ENCODE measurements around the gene APOL6.
A peak's percentile ranks its signal among the peaks of the same experiment; 100 is the strongest.

The APOL6 gene

GRCh38 chr22:35627267-35628041 lies 20.8 kb upstream of the APOL6 start:
- Histone ChIP-seq H3K4me3 (peak overlapping the region; percentile 56 to 73), H3K36me3 (no peaks in the 10 kb centered on the region), H3K4me1 (peaks cover 0 to 38% (median 25%) of the 10 kb centered on the region in 4 donors), H3K27me3 (no peaks in the 10 kb centered on the region), H3K9me3 (no peaks in the 10 kb centered on the region), H3K27ac (peak overlapping the region; percentile 82 to 88)
- TF ChIP-seq CTCF (IDR thresholded peaks at IDR 0.05) = peak; percentile 42 to 60
- peak; percentile 87 to 91 for DNase-seq
- intact Hi-C loops (cut with DNase I; ENCODE audit: low total_unique reads) = loop anchor here (5.0 kb wide), 3 partner anchors 110 to 495 kb away; no protein-coding TSS in a partner anchor

- Histone ChIP-seq H3K36me3 (no peaks in the 10 kb centered on the region), H3K27me3 (no peaks in the 10 kb centered on the region), H3K27ac (peak overlapping the region; percentile 61 to 82), H3K9me3 (no peaks in the 10 kb centered on the region), H3K4me1 (peaks cover 0 to 28% (median 16%) of the 10 kb centered on the region in 4 donors), H3K4me3 (no peak overlapping the region)
- intact Hi-C loops (cut with DNase I; ENCODE audit: low total_unique reads) = loop anchor here (5.0 kb wide), 3 partner anchors 109 to 494 kb away; no protein-coding TSS in a partner anchor
- TF ChIP-seq CTCF (IDR thresholded peaks at IDR 0.05) = no peak
- DNase-seq = no peak
Measured at GRCh38 chr22:35628732-35629131, 19.5 kb upstream of the APOL6 start.

- peak; percentile 88 to 90 for DNase-seq
- no peak overlapping the region for H3K4me3 ChIP-seq
Measured at GRCh38 chr22:35629406-35630216, 18.6 kb upstream of the APOL6 start.

GRCh38 chr22:35630387-35630793 lies 17.9 kb upstream of the APOL6 start:
- Histone ChIP-seq H3K9me3 (no peaks in the 10 kb centered on the region), H3K36me3 (no peaks in the 10 kb centered on the region), H3K4me1 (peaks cover 0 to 28% (median 16%) of the 10 kb centered on the region in 4 donors), H3K27me3 (no peaks in the 10 kb centered on the region), H3K4me3 (no peak overlapping the region), H3K27ac (peak overlapping the region; percentile 61 to 82)
- no peak for TF ChIP-seq CTCF (IDR thresholded peaks at IDR 0.05)
- no peak for DNase-seq
- intact Hi-C loops (cut with DNase I; ENCODE audit: low total_unique reads) = no loop called here

More at GRCh38 chr22:35629406-35630216, 18.6 kb upstream of the APOL6 start:
- Histone ChIP-seq H3K36me3 (no peaks in the 10 kb centered on the region), H3K4me1 (peaks cover 0 to 28% (median 16%) of the 10 kb centered on the region in 4 donors), H3K27ac (peak overlapping the region; percentile 61 to 82), H3K27me3 (no peaks in the 10 kb centered on the region), H3K9me3 (no peaks in the 10 kb centered on the region)
- TF ChIP-seq CTCF (IDR thresholded peaks at IDR 0.05) = no peak
- intact Hi-C loops (cut with DNase I; ENCODE audit: low total_unique reads) = loop anchor here (5.0 kb wide), 3 partner anchors 108 to 493 kb away; no protein-coding TSS in a partner anchor

- intact Hi-C loops (cut with DNase I; ENCODE audit: low total_unique reads) = no loop called here
Measured at GRCh38 chr22:35630891-35631290, 17.4 kb upstream of the APOL6 start.

More at GRCh38 chr22:35630891-35631290, 17.4 kb upstream of the APOL6 start:
- DNase-seq = peak in 1 of 2 donors; percentile 52
- Histone ChIP-seq H3K27ac (peak overlapping the region in 1 of 2 donors; percentile 82), H3K4me1 (peaks cover 0 to 28% (median 16%) of the 10 kb centered on the region in 4 donors), H3K36me3 (no peaks in the 10 kb centered on the region), H3K27me3 (no peaks in the 10 kb centered on the region), H3K4me3 (no peak overlapping the region), H3K9me3 (no peaks in the 10 kb centered on the region)
- no peak for TF ChIP-seq CTCF (IDR thresholded peaks at IDR 0.05)

All from tibial artery (tissue), 4 donors.